HG02981 (cell line): ENCODE data around the gene SIAE.

ENCODE experiments used
- ATAC-seq: cut with Tn5 transposase; IDR thresholded peaks from one replicate; pipeline ENCODE4 v1.9.1; 2021; ENCODE audit warnings: mild to moderate bottlenecking, moderate library complexity; ENCODE audit not compliant: unreplicated experiment

Gene SIAE

DNA sequence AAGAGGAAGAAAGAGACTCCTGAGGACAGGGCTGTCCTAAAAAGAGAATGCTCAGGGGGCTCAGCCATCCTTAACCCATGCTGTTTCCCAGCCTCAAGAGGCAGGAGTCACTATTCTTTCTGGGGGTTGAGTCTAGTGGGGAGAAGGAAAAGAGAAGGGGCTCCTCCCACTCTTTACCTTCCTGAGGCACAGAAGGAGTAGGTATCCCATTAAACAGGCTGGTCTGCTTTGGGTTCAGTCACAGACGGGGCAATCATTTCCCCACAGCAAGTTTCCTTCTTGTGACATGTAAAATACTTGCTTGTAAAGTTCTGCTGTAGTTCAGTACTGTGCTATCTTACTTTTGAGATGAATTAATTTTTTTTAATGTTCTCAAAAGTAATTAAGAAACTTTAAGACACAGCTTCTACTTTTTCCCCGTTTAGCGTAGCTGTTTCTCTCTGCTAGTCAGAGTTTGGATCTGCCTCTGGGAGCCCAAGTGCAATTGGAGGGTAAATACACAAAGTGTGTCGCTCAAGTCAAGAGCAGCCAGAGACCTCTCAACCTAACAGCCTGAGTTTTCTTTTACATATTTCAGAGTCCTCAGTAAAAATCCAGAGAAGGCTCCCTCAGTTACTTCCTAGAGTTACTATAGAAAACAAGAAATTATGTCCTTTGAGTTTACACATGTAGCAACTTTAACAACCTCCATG lies 88.7 kb downstream of the SIAE start:
- no peak for ATAC-seq

GRCh38 chr11:124583781-124584180 lies 89.8 kb downstream of the SIAE start:
- ATAC-seq = no peak
